CD4-positive, alpha-beta T cell treated with Interleukin-17A for 1 hour (primary cell): Measurements from ENCODE around the gene RPS21.

Experiments
- DNase-seq: peaks from one replicate; pipeline ENCODE4 v3.0.0-alpha.2; 2020

Gene RPS21

GRCh38 chr20:62354031-62354808 is 32.7 kb upstream of the RPS21 start:
- no peak for DNase-seq

- no peak for DNase-seq
Measured at GRCh38 chr20:62354811-62355341, 32.0 kb upstream of the RPS21 start.

DNA sequence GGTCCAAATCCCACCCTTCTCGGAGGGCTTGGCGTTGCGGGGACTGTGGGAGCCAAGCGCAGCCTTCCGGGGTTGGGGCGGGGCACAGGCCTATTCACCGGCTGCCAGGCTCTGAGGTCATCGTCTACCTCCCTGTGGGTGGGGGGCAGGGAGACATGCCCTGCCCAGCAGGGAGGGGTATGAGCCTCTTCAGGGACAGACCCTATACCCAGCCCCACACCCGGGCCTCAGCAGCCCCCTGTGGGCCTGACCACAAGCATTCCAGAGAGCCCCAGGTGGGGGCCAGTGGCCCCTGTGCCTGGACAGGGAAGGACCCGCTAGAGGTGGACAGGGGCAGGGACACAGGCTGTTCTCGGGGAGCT is 31.4 kb upstream of the RPS21 start:
- no peak for DNase-seq

DNA sequence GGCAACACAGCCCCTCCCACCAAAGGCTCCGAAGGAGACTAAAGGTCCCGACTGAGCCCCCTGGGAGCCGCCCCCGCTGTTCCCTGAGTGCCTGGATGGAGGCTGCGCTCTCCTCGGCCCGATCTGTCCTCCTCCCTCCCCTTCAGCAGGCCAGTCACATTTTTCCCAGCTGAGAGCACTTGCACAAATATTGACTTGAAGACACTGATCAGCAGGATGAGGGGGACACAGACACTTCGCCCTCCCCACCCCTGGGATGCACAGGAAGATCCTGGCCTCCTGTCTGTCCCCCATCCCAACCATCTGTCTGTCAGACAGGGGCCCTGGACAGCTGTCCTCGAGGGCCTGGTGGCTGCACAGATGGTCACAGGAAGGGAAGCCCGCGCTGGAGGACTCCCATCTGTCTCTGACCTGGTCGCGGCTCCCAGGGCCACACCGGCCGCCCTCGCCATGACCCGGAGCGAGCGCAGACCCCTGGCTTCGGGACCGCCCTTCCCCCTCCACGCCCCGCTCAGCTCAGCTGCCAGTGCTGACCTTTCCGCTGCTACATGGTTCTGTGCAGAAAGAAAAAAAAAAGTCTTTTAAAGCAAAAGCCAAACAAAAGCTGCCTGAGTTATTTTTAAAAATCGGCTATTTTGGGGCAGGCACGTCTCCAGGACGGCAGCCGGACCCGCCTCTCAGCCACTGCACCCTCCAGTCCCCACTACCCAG is 30.9 kb upstream of the RPS21 start:
- DNase-seq: no peak

GRCh38 chr20:62356589-62357186 is 30.2 kb upstream of the RPS21 start:
- DNase-seq: no peak

GRCh38 chr20:62357187-62357667 is 29.7 kb upstream of the RPS21 start:
- no peak for DNase-seq

DNA sequence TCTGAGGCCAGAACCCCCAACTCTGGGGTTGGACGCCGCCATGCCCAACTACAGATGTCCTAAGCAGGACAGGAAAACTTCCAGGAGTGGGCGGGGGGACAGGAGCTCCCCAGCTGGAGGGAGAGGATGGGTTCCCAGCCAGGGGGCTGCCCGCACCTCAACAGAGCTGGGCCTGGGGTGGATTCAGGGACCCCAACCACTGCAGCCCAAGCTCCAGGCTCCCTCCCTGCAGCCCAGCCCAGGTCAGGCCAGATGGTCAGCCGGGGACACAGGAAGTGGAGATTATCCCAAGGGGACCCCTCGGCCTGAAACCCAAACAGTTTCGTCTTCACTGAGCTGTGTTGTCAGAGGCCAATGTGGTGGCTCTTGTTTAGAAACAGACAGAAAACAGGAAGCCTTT is 29.2 kb upstream of the RPS21 start:
- DNase-seq: no peak

DNA sequence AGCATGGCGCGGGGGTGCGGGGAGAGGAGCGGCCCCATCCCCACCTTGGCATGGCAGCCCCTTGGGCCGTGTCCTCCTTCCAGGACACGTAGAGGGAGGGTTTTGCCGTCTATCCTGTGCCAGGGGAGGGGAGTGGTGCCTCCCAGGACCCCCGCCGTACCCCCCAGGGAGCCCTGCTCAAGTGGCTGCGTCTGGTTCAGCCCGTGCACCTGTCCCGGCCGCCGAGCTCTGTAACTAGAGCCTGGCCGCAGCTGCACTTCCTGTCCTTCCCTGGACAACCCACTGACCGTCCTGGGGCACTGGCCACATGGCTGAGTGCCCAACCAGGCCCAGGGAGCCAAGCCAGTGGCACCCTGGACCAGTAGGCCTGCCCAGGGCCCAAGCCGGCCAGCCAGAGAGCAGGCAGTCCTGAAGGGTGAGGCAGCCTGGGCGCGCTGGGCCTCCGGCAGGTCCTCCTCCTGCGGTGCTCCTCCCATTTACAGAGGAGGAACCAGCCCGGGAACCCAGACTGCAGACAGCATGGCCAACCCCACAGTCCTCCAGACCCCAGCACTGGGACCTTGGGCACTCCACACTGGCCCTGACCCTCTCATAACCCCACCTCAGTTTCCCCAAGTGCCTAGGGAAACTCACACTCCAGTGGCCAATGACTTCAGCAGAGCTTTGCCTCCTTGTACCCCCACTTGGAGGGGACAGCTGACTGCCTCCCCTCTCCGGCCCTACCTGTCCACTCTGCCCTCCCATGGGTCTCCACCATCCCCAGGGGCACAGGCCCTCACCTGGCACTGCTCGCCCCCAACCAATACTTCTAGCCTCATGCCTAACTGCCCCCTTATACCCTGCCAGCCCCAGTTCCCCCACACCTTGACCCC is 28.5 kb upstream of the RPS21 start:
- no peak for DNase-seq

DNA sequence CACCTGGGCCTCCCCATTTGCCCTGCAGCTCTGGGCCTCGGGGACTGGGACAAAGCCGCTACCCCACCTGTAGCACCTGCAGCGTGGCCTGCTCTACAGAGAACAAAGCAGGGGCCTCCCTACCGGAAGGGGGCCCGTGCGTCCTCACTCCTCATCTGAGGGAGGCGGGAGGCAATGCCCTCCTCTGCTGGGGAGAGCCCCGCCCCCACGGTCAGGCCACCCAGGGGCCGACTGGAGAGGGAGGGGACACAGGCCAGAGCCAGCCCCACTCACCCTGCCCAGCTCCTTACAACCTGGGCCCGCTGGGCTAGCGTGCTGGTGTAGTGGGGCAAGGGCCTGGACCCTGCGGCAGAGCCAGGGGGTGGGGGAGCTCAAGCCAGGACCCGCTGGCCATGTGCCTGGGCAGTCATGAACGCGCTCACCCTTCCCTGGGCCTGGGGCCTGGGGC is 27.8 kb upstream of the RPS21 start:
- no peak for DNase-seq

- DNase-seq: no peak
Measured at GRCh38 chr20:62359491-62360121, 27.3 kb upstream of the RPS21 start.

DNA sequence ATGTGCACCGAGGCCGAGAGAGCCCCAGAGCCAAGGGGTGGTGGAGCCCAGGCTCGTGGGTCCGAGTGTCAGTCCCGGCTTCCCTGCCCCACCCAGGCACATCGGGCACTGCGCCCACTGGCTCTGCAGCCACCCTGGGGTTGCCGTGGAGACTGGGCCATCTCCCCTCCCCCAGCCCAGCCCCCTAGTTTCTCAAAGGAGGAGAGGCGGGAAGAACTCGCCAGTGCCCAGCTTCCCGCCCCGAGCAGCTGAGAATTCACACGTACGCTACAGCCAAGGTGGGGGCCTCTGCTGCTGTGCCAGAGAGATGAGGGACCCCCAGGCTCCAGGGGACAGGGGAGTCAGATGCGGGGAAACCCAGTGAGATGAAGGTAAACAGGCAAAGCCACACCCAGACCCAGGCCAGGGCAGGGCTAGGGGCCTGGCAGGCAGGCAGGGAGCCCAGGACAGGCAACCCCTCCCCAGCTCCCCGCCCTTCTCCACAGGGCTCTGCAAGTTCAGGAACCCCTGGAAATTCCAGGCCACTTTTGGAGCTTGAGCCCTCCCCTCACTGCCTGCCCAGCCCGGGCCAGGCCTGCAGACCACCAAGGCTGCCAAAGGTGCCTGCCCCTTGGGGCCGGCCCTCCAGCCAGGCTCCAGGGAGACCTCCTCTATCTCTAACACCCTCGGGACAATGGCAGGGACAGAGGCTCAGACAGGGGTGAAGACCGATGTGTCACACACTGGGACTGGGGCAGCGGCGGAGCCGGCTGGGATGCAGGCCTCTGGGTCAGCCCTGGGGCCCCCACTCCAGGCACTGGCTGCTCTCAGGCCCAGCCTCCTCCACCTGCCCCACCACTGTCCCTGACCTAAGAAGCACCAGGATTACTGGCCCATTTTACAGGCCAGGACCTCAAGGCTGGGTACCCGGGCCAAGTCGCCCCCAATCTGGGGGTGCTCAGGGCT is 25.8 kb upstream of the RPS21 start:
- no peak for DNase-seq

- DNase-seq: no peak
Measured at GRCh38 chr20:62361799-62362589, 24.9 kb upstream of the RPS21 start.

GRCh38 chr20:62362590-62362940 is 24.3 kb upstream of the RPS21 start:
- DNase-seq: no peak

GRCh38 chr20:62362991-62363919 is 23.6 kb upstream of the RPS21 start:
- no peak for DNase-seq

DNA sequence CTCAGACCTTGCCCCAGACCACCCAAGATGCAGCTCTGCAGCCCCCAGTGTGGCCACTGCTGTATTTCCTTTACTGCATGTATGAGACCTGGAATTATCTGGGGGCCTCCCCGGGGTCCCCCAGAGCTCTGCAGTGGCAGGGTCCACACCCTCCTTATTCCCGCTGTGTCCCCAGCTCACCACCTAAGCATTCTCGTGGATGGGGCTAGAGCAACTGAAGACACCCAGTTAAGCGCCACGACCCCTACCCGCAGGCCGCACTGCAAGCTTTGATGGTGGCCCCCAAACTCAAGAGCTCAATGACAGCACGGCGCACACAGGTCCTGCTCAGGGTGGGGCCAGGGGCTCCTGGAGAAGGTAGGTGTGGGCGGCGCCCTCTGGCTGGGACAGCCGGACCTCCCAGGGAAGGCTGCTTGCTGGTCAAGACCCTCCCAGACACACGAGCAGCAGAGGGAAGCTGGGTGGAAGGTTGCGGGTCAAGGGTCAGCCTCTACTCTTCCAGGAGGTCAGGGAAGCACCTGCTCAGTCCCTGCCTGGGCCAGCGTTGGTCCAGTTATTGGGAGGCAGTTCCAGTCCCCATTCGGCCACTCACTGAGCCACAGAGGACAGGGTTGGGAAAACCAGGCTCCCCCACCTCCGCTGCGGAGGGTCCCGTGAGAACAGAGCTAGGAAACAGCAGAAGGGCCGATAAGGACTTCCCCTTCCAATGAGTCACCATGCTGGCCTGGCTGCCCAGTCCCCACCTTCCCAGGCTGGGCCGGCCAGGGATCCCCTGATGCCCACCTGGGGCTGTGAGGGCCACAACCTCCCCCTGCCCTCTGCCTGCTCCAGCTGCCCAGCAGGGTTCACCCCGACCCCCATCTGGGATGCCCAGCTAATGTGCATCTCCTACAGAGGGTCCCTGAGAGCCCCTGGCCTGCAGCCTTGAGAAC is 22.7 kb upstream of the RPS21 start:
- DNase-seq: no peak

DNA sequence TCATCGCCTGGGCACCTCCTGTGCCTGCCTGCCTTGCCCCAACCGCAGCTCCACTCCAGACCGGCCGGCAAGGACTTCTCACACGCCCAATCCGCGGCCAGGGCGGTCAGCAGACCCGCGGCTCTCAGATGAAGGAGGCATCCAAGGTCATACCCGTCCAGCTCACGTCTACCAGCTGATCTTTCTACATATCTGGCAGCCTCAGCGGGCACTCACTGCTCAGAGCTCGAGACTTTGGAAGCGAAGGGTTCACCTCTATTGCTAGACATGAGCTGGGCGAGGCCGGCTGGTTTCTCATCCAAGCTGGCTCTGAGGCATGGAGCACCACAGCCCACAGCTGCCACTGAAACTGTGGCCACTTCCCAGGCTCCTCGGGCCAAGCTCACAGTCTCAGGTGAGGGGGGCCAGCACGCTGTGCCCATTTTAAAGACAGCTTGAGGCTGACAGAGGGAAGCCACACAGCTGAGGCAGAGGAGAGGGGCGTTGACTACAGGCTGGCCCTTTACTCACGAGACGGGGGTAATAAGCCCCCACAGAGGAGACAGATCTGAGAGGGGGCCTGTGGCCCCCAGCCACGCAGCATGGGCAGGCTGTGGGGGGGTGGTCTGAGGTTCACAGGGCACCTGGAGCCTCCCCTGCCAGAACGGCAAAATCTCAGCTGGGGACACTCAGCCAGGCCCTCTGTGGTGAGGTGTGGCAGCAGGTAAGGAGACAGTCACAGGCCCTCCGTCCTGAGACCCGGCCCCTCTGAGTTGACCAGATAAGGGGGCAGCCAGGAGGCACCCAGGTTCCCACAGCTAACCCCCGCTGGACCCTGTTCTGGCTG is 21.8 kb upstream of the RPS21 start:
- DNase-seq: no peak

DNA sequence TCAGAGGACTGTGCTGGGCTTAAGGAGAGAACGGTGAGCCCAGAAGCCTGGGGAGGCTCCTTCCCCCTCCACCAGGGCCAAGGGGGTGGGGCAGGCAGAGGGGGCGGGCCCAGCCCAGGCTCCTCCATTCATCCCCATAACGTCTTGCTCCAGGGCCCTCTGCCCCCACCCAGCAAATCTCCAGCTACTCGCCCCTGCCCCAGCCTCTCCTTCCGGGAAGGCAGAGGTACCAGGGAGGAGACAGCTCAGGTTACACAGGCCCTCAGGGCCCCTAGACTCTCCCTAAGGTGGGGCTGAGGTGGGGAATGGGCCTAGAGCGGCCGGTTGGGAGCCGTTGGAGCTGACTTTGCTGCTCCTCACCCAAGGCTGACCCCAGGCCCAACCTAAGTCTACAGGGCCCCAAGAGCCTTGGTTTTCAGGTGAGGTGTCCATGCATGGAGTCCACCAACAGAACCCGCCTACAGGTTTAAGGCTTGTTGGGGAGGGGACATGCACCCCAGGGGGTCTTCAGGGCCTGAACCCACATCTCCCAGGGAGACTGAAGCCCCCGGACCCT is 21.0 kb upstream of the RPS21 start:
- DNase-seq: no peak
